SU-DHL-6 (cell line): ENCODE measurements around the gene ZNF785.

Experiments used
- H2AFZ ChIP-seq: fragments of 200-600 bp; sonication (generic); 2 replicates; pipeline ENCODE4 v1.6.1; 2014; ENCODE audit warnings: low read depth, mild to moderate bottlenecking, moderate library complexity, mixed read lengths, antibody characterized with exemption, low read length; ENCODE audit not compliant: severe bottlenecking
- H3F3A ChIP-seq: fragments of 200-600 bp; shearing (Covaris generic); 2 replicates; pipeline ENCODE4 v1.6.0; 2016; ENCODE audit warnings: antibody characterized with exemption, mild to moderate bottlenecking; ENCODE audit not compliant: insufficient read depth
- H3K27ac ChIP-seq: fragments of 200-600 bp; sonication (generic); 2 replicates; pipeline ENCODE4 v1.5.1; 2016; ENCODE audit warnings: low read depth, mild to moderate bottlenecking, low read length, moderate library complexity, mixed read lengths
- H3K27me3 ChIP-seq: fragments of 200-600 bp; sonication (generic), shearing (Covaris generic); 2 replicates; pipeline ENCODE4 v1.6.0; 2014; ENCODE audit warnings: mild to moderate bottlenecking, low read length
- H3K36me3 ChIP-seq: fragments of 200-600 bp; sonication (generic); 2 replicates; pipeline ENCODE4 v1.6.1; 2014; ENCODE audit warnings: mild to moderate bottlenecking, low read length, mixed read lengths
- H3K4me2 ChIP-seq: fragments of 300-600, 200-600 bp; shearing (Covaris generic), sonication (generic); 2 replicates; pipeline ENCODE4 v1.6.0; 2014; ENCODE audit warnings: low read length, low read depth, mild to moderate bottlenecking; ENCODE audit not compliant: poor library complexity, severe bottlenecking
- H3K4me3 ChIP-seq: fragments of 200-600 bp; sonication (generic); 2 replicates; pipeline ENCODE4 v1.5.1; 2014; ENCODE audit warnings: antibody characterized with exemption, low read length, mild to moderate bottlenecking, mixed read lengths; ENCODE audit not compliant: insufficient read depth, poor library complexity, severe bottlenecking
- H3K79me2 ChIP-seq: fragments of 200-600 bp; sonication (generic); 2 replicates; pipeline ENCODE4 v1.6.1; 2014; ENCODE audit warnings: mild to moderate bottlenecking, low read length, moderate library complexity; ENCODE audit not compliant: insufficient read depth
- H3K9ac ChIP-seq: fragments of 200-600 bp; sonication (generic); 2 replicates; pipeline ENCODE4 v1.7.0; 2014; ENCODE audit warnings: mild to moderate bottlenecking, low read length
- H3K9me2 ChIP-seq: fragments of 200-600 bp; sonication (generic); replicated peaks from 2 replicates; pipeline ENCODE4 v1.6.1; 2014; ENCODE audit warnings: low read length; ENCODE audit not compliant: insufficient read depth
- H3K9me3 ChIP-seq: fragments of 200-600 bp; sonication (generic); 2 replicates; pipeline ENCODE4 v1.6.1; 2014; ENCODE audit warnings: low read length, mixed read lengths; ENCODE audit not compliant: insufficient read depth
- H4K20me1 ChIP-seq: fragments of 200-600 bp; sonication (generic); 2 replicates; pipeline ENCODE4 v1.6.1; 2014; ENCODE audit warnings: low read depth, mild to moderate bottlenecking, antibody characterized with exemption, low read length, moderate library complexity, mixed read lengths
- CTCF ChIP-seq: fragments of 200-600 bp; sonication (generic); IDR thresholded peaks from one replicate; pipeline ENCODE4 v1.5.1; 2017; ENCODE audit warnings: antibody characterized with exemption, mild to moderate bottlenecking, low read length, moderate library complexity; ENCODE audit not compliant: insufficient read depth, poor library complexity, severe bottlenecking
- EZH2phosphoT487 ChIP-seq: fragments of 200-600 bp; sonication (generic), shearing (Covaris generic); conservative IDR thresholded peaks from 2 replicates; pipeline ENCODE4 v1.6.1; 2018; ENCODE audit warnings: mild to moderate bottlenecking, antibody characterized with exemption, low read length, moderate library complexity, mixed read lengths

Gene ZNF785

GRCh38 chr16:30604316-30604947 lies 18.9 kb upstream of the ZNF785 start:
- Histone ChIP-seq H3K79me2 (peaks cover 13% of the 10 kb centered on the region), H3K4me3 (no peak overlapping the region), H3K9me3 (no peaks in the 10 kb centered on the region), H3K36me3 (no peaks in the 10 kb centered on the region), H2AFZ (no peak overlapping the region), H3F3A (peaks cover 5% of the 10 kb centered on the region; the same call in 1 of the 2 replicates), H3K27ac (no peak overlapping the region), H3K4me2 (no peak overlapping the region), H4K20me1 (no peaks in the 10 kb centered on the region), H3K9ac (no peak overlapping the region), H3K27me3 (no peaks in the 10 kb centered on the region), H3K9me2 (no peaks in the 10 kb centered on the region)
- TF ChIP-seq EZH2phosphoT487, result no peak
- TF ChIP-seq CTCF, result no peak

GRCh38 chr16:30603945-30604315 lies 18.4 kb upstream of the ZNF785 start:
- no peak for TF ChIP-seq EZH2phosphoT487
- no peak for TF ChIP-seq CTCF
- Histone ChIP-seq H3K9me3 (no peaks in the 10 kb centered on the region), H3K9me2 (no peaks in the 10 kb centered on the region), H3K4me3 (no peak overlapping the region), H4K20me1 (no peaks in the 10 kb centered on the region), H3K27ac (no peak overlapping the region), H3K9ac (no peak overlapping the region), H2AFZ (no peak overlapping the region), H3K4me2 (no peak overlapping the region), H3F3A (peaks cover 5% of the 10 kb centered on the region; the same call in 1 of the 2 replicates), H3K79me2 (peaks cover 7% of the 10 kb centered on the region), H3K27me3 (no peaks in the 10 kb centered on the region), H3K36me3 (no peaks in the 10 kb centered on the region)

- H3K4me3 ChIP-seq, result no peak overlapping the region
- no peak for TF ChIP-seq CTCF
- no peak for TF ChIP-seq EZH2phosphoT487
- no peaks in the 10 kb centered on the region for H4K20me1 ChIP-seq
- no peak overlapping the region for H3K4me2 ChIP-seq
- no peak overlapping the region for H3K9ac ChIP-seq
- no peaks in the 10 kb centered on the region for H3K9me2 ChIP-seq
- no peak overlapping the region for H2AFZ ChIP-seq
- H3F3A ChIP-seq, result peaks cover 5% of the 10 kb centered on the region; the same call in 1 of the 2 replicates
- no peaks in the 10 kb centered on the region; the same call in 1 of the 2 replicates for H3K79me2 ChIP-seq
- H3K36me3 ChIP-seq, result no peaks in the 10 kb centered on the region
- no peaks in the 10 kb centered on the region for H3K9me3 ChIP-seq
- H3K27me3 ChIP-seq, result no peaks in the 10 kb centered on the region
- H3K27ac ChIP-seq, result no peak overlapping the region
Measured at GRCh38 chr16:30602616-30603277, 17.2 kb upstream of the ZNF785 start.
